K562 (cell line): Measurements from ENCODE around the gene FAM234A. TPM values are rescaled to one million over a fixed set of nuclear protein-coding genes. Genes with fewer than 3 reads are reported as not detected.
A peak's percentile ranks its signal among the peaks of the same experiment; 100 is the strongest.

Experiments used
- CEBPB ChIP-seq: fragments of 450-650 bp; IDR thresholded peaks from 2 replicates; pipeline ENCODE4 v1.6.1; 2016; ENCODE audit warnings: missing genetic modification characterization, missing compliant biosample characterization
- FOXP1 ChIP-seq: sonication (generic); formaldehyde crosslinking; IDR thresholded peaks from 2 replicates; pipeline ENCODE4 v1.8.0; 2022; ENCODE audit warnings: mild to moderate bottlenecking, missing genetic modification reagents
- HDGF ChIP-seq: fragments of 450-650 bp; IDR thresholded peaks from 2 replicates; pipeline ENCODE4 v1.6.1; 2016
- KLF16 ChIP-seq: IDR thresholded peaks from 2 replicates; pipeline ENCODE4 v1.6.1; 2016; ENCODE audit warnings: antibody characterized with exemption
- ZBTB33 ChIP-seq: sonication (generic); formaldehyde crosslinking; IDR thresholded peaks from 2 replicates; pipeline ENCODE4 v1.8.1; 2023; ENCODE audit warnings: mild to moderate bottlenecking, missing genetic modification reagents
- ZNF354B ChIP-seq: fragments of 250-450 bp; sonication (Bioruptor Pico); IDR thresholded peaks from 2 replicates; pipeline ENCODE4 v1.4.0; 2020
- polyA plus RNA-seq, 8 experiments: library from polyadenylated mRNA; depleted of rRNA in 4 of 8; stranded (reverse) in 5 of 8; unstranded in 3 of 8; fragments of >200 nt; fragmentation: Nextera tagmentation in 2 of 8; fragmentation: Illumina TruSeq in 1 of 8; extraction: Ambion mirVana in 2 of 8; extraction: Trizol in 1 of 8; gene quantifications; 2 replicates each; pipeline versions ENCODE4 v1.2.1 to v1.2.3, GENCODE V29; 2011 to 2014; ENCODE audit warnings: inconsistent platforms in 1 of 8, missing spikeins in 1 of 8
- total RNA-seq, 7 experiments: library from RNA; depleted of rRNA in 6 of 7; stranded (reverse); fragments of >200 nt in 6 of 7; fragmentation: Illumina TruSeq in 2 of 7; extraction: Trizol in 2 of 7; gene quantifications; 2 replicates each; pipeline versions ENCODE4 v1.2.1 to v1.2.3, GENCODE V29; 2011 to 2021; ENCODE audit warnings: low replicate concordance in 1 of 7
- TF ChIP-seq, protein P1 (sequence below): fragments of 250-450 bp; sonication (Bioruptor Pico); IDR thresholded peaks from 2 replicates; pipeline ENCODE4 v1.4.0; 2020
- TF ChIP-seq, protein P2 (sequence below), 3 experiments: fragments of 200-800 bp in 1 of 3; fragments of 250-450 bp in 1 of 3; fragments of 450-650 bp in 1 of 3; sonication (Bioruptor Pico) in 1 of 3; sonication (Bioruptor generic) in 1 of 3; formaldehyde crosslinking in 1 of 3; IDR thresholded peaks; 2 replicates each; pipeline versions ENCODE4 v1.6.1 to v1.8.0; 2016 to 2022; ENCODE audit warnings: mild to moderate bottlenecking in 2 of 3, missing genetic modification characterization in 2 of 3, missing compliant biosample characterization in 1 of 3, moderate library complexity in 1 of 3
- TF ChIP-seq, protein P3 (sequence below): fragments of 150-350 bp; conservative IDR thresholded peaks from 2 replicates; pipeline ENCODE4 v1.6.1; 2014; ENCODE audit warnings: low read length
- TF ChIP-seq, protein P4 (sequence below): fragments of 250-450 bp; sonication (Bioruptor Pico); IDR thresholded peaks from 2 replicates; pipeline ENCODE4 v1.4.0; 2020

The FAM234A gene
- total and polyA plus RNA-seq, 9 of the 15 experiments (the other 6 are each of a cell fraction or from before 2014, with no cell fraction given), result 1.0 to 47.9 (median 15.0) TPM

GRCh38 chr16:228852-229730, 5.5 kb upstream of the FAM234A start, which contains the start of gene LUC7L (continued):
- TF ChIP-seq, protein P1, sequence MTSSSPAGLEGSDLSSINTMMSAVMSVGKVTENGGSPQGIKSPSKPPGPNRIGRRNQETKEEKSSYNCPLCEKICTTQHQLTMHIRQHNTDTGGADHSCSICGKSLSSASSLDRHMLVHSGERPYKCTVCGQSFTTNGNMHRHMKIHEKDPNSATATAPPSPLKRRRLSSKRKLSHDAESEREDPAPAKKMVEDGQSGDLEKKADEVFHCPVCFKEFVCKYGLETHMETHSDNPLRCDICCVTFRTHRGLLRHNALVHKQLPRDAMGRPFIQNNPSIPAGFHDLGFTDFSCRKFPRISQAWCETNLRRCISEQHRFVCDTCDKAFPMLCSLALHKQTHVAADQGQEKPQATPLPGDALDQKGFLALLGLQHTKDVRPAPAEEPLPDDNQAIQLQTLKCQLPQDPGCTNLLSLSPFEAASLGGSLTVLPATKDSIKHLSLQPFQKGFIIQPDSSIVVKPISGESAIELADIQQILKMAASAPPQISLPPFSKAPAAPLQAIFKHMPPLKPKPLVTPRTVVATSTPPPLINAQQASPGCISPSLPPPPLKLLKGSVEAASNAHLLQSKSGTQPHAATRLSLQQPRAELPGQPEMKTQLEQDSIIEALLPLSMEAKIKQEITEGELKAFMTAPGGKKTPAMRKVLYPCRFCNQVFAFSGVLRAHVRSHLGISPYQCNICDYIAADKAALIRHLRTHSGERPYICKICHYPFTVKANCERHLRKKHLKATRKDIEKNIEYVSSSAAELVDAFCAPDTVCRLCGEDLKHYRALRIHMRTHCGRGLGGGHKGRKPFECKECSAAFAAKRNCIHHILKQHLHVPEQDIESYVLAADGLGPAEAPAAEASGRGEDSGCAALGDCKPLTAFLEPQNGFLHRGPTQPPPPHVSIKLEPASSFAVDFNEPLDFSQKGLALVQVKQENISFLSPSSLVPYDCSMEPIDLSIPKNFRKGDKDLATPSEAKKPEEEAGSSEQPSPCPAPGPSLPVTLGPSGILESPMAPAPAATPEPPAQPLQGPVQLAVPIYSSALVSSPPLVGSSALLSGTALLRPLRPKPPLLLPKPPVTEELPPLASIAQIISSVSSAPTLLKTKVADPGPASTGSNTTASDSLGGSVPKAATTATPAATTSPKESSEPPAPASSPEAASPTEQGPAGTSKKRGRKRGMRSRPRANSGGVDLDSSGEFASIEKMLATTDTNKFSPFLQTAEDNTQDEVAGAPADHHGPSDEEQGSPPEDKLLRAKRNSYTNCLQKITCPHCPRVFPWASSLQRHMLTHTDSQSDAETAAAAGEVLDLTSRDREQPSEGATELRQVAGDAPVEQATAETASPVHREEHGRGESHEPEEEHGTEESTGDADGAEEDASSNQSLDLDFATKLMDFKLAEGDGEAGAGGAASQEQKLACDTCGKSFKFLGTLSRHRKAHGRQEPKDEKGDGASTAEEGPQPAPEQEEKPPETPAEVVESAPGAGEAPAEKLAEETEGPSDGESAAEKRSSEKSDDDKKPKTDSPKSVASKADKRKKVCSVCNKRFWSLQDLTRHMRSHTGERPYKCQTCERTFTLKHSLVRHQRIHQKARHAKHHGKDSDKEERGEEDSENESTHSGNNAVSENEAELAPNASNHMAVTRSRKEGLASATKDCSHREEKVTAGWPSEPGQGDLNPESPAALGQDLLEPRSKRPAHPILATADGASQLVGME (CRISPR knock-in tag), result no peak; the same call in 1 of the 2 replicates
- TF ChIP-seq, protein P2, sequence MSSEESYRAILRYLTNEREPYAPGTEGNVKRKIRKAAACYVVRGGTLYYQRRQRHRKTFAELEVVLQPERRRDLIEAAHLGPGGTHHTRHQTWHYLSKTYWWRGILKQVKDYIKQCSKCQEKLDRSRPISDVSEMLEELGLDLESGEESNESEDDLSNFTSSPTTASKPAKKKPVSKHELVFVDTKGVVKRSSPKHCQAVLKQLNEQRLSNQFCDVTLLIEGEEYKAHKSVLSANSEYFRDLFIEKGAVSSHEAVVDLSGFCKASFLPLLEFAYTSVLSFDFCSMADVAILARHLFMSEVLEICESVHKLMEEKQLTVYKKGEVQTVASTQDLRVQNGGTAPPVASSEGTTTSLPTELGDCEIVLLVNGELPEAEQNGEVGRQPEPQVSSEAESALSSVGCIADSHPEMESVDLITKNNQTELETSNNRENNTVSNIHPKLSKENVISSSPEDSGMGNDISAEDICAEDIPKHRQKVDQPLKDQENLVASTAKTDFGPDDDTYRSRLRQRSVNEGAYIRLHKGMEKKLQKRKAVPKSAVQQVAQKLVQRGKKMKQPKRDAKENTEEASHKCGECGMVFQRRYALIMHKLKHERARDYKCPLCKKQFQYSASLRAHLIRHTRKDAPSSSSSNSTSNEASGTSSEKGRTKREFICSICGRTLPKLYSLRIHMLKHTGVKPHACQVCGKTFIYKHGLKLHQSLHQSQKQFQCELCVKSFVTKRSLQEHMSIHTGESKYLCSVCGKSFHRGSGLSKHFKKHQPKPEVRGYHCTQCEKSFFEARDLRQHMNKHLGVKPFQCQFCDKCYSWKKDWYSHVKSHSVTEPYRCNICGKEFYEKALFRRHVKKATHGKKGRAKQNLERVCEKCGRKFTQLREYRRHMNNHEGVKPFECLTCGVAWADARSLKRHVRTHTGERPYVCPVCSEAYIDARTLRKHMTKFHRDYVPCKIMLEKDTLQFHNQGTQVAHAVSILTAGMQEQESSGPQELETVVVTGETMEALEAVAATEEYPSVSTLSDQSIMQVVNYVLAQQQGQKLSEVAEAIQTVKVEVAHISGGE (CRISPR knock-in tag; IDR thresholded peaks at IDR 0.05), result peak in 1 of 3 experiments; percentile 70; a peak in 2 of 6 replicates
- no peak for TF ChIP-seq CEBPB (tag)
- no peak for TF ChIP-seq KLF16
- TF ChIP-seq, protein P3, sequence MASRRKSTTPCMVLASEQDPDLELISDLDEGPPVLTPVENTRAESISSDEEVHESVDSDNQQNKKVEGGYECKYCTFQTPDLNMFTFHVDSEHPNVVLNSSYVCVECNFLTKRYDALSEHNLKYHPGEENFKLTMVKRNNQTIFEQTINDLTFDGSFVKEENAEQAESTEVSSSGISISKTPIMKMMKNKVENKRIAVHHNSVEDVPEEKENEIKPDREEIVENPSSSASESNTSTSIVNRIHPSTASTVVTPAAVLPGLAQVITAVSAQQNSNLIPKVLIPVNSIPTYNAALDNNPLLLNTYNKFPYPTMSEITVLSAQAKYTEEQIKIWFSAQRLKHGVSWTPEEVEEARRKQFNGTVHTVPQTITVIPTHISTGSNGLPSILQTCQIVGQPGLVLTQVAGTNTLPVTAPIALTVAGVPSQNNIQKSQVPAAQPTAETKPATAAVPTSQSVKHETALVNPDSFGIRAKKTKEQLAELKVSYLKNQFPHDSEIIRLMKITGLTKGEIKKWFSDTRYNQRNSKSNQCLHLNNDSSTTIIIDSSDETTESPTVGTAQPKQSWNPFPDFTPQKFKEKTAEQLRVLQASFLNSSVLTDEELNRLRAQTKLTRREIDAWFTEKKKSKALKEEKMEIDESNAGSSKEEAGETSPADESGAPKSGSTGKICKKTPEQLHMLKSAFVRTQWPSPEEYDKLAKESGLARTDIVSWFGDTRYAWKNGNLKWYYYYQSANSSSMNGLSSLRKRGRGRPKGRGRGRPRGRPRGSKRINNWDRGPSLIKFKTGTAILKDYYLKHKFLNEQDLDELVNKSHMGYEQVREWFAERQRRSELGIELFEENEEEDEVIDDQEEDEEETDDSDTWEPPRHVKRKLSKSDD, result no peak
- TF ChIP-seq HDGF, result no peak
- TF ChIP-seq, protein P4, sequence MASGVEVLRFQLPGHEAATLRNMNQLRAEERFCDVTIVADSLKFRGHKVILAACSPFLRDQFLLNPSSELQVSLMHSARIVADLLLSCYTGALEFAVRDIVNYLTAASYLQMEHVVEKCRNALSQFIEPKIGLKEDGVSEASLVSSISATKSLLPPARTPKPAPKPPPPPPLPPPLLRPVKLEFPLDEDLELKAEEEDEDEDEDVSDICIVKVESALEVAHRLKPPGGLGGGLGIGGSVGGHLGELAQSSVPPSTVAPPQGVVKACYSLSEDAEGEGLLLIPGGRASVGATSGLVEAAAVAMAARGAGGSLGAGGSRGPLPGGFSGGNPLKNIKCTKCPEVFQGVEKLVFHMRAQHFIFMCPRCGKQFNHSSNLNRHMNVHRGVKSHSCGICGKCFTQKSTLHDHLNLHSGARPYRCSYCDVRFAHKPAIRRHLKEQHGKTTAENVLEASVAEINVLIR, result peak; percentile 86
- peak; percentile 86 for TF ChIP-seq ZBTB33 (CRISPR knock-in tag)
- TF ChIP-seq FOXP1 (CRISPR knock-in tag), result peak; percentile 94
- no peak for TF ChIP-seq ZNF354B
